Activated CD4-positive, CD25-positive, alpha-beta regulatory T cell (primary cell): Measurements from ENCODE around the gene EEF1E1.

Experiments used
- DNase-seq, 4 experiments: peaks; one replicate each; lab custom pipeline; 2025; lab: John Stamatoyannopoulos, UW

EEF1E1 gene

GRCh38 chr6:8102122-8102958, at the start of gene EEF1E1:
Gene EEF1E1, minus strand, starts transcription at chr6:8102548. Its CDS starts 27 bp downstream, at chr6:8102521.
- peak; percentile 91 to 98 (median 92) for DNase-seq

DNA sequence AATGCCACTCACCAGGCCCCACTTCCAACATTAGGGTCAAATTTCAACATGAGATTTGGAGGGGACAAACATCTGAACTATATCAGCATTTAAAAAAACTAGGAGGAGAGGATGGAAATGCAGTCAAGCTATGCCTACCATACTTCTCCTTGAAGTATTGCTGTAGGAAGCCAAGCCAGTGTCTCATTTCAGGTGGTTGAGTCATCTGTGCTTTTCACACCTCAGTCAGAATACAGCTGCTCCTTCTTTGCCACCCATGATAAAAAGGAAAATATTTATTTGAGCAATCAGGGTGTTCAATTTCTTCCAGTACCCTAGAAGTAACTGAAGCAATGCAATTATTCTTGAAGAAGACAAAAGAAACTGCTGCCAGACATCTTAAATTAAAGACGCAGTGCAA, 47.0 kb upstream of the EEF1E1 start:
- no peak for DNase-seq

DNA sequence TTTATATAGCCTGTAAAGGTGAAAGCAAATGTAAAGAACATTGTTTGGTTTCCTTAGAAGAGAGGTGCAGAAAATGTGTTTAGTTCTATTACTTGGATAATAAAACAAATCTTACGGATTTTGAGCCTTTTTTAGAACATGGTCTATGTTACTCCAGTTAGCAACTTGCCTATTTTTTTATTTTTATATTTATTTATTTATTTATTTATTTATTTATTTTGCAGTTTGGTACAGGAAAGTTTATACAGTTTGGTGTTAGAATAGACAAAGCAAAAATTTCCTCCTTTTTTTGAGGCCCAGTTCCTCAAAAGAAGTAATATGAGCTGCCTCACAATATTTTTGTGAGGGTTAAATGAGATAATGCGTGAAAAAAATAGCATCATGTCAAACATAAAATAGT, 41.6 kb upstream of the EEF1E1 start:
- no peak for DNase-seq

DNA sequence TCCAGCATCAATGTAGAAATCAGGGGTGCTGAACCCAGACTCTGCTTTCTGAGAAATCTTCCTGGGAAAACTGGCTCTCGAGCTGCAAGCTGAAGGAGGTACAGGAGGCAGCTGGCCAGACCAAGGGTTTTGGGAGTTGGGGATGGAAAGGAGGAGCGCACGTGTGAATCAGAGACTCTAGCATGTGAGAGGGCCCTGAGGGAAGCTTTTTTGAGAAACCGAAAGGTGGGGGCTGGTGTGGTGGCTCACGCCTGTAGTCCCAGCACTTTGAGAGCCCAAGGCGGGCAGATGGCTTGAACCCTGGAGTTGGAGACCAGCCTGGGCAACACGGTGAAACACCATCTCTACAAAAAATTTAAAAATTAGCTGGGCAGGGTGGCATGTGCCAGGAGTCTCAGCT, 37.1 kb upstream of the EEF1E1 start:
- no peak for DNase-seq

GRCh38 chr6:8137529-8137939, 35.2 kb upstream of the EEF1E1 start:
- no peak for DNase-seq

DNA sequence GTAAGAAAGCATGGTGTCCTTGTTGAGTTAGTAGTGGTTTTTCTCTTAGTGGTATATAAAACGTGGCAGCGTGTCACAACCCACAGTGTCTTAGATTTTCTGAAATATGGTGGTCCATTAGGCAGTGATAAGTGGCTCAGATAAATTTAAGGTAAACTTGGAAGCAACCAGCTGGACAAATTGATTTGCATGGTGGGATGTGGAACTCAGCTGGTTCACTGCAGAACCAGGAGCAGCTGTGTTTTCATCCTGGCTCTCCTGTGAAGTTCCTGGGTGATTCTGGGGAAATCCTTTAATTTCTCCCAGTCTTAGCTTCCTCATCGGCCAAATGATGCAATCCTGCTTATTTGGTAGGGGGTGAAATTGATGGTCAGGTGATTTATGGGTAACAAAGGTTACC, 32.9 kb upstream of the EEF1E1 start:
- DNase-seq, result no peak

DNA sequence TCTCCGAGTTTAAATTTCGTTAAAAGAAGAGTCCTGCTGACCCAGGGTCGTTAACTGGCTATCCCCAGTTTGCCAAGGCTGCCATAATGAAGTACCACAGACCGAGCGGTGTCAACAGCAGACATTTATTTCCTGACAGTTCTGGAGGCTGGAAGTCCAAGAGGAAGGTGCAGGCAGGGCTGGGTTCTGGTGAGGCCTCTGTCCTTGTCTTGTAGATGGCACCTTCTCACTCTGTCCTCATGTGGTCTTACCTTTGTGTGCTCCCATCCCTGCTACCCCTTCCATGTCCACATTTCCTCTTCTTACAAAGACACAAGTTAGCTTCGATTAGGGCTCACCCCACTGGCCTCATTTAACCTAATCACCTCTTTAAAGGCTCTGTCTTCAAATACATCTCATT, 29.8 kb upstream of the EEF1E1 start:
- DNase-seq, result no peak

DNA sequence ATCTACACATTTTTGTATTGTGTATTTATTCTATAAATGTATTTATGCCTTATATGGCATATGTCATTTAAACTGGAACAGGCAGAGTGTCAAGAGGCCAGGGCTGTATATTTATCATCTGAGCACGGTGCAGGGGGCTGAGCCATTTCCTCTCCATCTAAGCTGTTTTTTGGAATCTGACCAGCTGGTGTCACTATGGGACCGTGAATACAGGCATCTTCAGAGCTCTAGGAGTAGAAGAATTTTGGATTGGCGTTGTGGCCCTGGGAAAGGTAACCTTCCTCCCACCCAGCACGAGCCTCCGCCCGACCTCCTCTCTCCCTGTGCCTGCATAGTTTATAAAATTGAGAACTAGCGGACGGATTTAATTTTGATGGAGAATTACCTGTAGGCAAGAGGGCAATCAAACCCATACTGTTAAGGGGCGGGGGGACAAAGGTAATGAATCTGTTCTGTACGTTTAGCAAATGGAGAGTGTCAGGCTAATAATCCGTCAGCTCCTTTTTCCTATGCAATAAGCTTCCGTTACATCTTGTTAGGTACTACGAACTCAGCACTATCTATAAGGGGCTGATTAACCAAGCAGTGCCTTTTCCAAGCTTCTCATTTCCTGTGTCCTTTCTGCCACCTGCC, 29.0 kb upstream of the EEF1E1 start:
- no peak for DNase-seq

GRCh38 chr6:8130399-8130798, 28.1 kb upstream of the EEF1E1 start:
- DNase-seq, result no peak

- DNase-seq, result no peak
Observed at GRCh38 chr6:8123236-8123635, 20.9 kb upstream of the EEF1E1 start.

DNA sequence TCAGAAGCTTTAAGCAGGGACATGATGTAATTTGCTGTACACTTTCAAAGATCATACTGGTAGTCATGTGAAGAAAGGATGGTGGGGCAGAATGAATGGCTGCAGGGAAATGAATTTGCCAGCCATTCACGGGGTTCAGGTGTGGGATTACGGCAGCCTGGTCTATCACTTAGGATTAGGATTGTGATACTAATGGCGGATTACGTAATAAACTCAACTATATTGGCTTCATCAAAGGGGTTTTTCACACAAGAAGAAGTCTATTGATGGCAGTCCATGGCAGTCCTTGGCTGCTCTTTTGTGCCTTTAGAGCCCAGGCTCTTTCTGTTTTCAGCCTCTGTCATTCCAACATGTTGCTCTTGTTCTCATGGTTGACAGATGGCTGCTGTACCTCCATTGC, 12.6 kb upstream of the EEF1E1 start:
- DNase-seq, result no peak

DNA sequence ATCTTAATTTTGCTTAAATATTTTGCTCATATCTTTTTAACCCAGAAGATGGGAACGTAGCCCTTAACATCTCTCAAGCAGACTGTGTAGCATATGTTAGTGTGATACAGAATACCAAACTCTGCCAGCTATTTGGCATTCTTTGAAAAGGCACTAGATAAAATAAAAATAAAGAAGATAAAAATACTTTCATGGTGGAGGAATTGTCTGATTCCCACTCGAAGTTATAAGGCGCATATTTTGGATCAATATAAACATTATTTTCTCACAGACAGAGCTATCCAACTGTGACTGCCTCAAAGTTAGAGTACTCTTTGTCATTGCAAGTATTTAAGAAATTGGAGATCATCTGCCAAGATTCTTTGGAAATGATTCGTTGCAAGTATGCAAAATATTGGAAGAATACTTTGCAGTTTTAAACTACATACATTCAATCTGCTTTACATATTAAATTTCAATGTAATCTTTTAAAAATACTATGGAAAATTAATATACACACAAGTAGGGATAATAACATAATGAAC, 10.8 kb upstream of the EEF1E1 start:
- no peak for DNase-seq

- DNase-seq, result no peak
Observed at GRCh38 chr6:8110725-8111124, 8.4 kb upstream of the EEF1E1 start.

DNA sequence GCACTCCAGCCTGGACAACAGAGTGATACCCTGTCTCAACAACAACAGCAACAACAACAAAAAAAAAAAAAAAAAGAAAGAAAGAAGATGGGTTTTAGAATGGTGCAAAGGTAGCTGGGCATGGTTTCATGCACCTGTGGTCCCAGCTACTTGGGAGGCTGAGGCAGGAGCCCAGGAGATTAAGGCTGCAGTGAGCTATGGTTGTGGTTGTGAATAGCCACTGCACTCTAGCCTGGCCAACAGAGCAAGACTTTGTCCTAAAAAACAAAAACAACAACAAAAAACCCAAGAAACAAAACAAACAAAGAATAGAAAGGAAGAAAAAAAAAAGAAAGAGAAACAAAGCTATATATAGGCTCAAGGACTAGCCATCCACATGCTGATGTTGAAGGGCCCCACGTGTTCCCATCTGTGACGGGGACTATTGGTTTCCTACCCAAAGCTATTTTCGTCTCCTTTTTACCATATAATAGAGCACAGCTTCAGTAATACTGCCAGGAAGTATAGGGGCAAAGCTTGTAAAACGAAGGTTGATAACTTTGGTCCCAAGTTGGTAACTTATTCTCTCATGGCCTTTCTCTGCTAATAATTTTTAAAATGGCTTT, 7.9 kb upstream of the EEF1E1 start:
- no peak for DNase-seq

- DNase-seq, result no peak
Observed at GRCh38 chr6:8108759-8109539, 6.6 kb upstream of the EEF1E1 start.

- DNase-seq, result no peak
Observed at GRCh38 chr6:8108031-8108660, 5.8 kb upstream of the EEF1E1 start.

DNA sequence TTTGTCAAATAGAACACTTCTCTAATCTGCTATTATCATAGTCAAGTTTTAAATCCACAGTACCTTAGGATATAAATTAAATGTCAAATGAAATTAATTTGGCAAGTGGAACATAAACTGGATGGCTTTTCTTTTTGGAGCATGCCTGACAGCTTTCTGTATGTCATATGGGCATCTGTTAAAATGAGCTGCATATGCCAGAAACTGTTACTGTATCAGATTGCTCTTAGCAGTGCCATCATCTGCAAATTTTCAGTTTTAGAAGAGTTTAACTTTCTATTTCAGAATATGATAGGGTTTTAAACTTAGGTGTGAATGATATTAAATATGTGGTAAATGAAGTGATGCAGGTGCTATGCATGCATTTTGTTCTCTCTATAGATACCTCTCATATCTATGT, 3.4 kb upstream of the EEF1E1 start:
- DNase-seq, result no peak

GRCh38 chr6:8103726-8104125, 1.4 kb upstream of the EEF1E1 start:
- DNase-seq, result no peak

GRCh38 chr6:8100159-8100854, 2.0 kb downstream of the EEF1E1 start:
- DNase-seq, result no peak

- DNase-seq, result no peak
Observed at GRCh38 chr6:8090650-8091049, 11.7 kb downstream of the EEF1E1 start.

GRCh38 chr6:8088886-8089285, 13.5 kb downstream of the EEF1E1 start:
- no peak for DNase-seq
